ENCODE data around the gene XCR1.
"Not testable (repeated sequence)": the region's sequence is repeated elsewhere in the genome, so short reads cannot be mapped to it uniquely, and the experiment has no call there.

Gene XCR1

DNA sequence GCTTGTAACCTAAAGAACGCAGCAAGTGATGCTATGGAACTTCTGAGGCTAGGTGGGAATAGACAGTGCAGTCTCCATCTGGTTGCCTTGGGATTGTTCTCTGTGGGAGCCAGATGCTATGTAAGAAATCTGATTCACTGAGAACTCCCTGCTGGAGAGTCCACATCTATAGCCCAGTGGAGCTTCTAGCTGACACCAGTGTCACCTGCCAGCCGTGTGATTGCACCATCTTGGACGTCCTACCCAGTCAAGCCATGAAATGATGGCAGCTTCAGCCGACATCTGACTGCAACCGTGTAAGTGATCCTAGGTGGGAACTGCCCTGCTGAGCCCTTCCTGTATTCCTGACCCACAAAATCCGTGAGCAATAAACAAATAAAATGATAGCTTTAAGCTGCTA lies 19.2 kb downstream of the XCR1 start:
- in situ Hi-C loops (cut with HindIII; ENCODE audit: low sequenced_read_pairs), result no loop called here

DNA sequence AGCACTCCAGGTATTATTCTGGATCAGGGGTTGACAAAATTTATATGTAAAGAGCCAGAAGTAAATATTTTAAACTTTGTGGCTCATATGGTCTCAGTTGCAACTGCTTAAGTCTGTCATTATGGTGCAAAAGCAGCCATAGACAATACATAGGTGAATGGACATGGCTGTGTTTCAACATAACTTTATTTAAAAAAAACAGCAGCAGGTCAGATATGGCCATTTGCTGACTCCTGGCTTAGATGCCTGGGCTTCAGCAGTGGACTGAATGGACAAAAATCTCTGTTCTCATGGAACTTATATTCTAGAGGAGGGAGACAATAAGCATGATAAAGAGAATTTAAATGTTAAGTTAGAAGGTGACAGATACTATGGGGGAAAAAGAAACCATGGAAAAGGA lies 20.0 kb downstream of the XCR1 start:
- in situ Hi-C loops (cut with HindIII; ENCODE audit: low sequenced_read_pairs), result no loop called here

DNA sequence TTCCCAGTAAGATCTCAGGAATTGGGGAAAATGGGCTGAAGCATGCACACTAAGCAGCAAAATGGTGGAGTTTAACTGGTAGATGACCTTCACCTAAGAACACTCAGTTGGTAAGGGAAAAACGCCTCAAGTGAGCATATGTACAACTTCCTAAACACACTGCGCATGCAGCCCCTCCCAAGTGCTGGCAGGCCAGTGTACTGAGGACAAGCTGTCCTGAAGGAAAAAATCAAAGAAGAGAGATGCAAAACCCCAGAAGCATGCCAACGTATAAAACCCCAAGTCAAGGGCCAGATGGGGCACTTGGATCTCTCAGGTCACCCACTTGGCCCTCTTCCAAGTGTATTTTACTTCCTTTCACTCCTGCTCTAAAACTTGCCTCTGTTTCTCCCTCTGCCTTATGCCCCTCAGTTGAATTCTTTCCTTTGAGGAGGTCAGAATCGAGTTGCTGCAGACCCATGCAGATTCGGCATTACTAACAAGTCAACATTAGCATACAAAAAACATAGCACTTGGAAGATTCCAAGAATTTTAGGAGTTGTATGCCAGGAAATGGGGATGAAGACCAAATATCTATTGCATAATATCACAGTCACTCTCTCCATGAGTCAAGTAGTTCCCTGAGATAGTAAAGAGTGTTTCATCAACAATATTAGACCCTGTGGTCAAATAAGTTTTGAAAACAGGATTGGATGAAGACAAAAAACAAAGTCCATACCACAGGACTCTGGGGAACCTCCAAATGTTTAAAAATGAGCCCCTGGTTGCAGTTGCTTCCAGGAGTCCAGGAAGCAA lies 20.8 kb downstream of the XCR1 start:
- in situ Hi-C loops (cut with HindIII; ENCODE audit: low sequenced_read_pairs), result no loop called here

DNA sequence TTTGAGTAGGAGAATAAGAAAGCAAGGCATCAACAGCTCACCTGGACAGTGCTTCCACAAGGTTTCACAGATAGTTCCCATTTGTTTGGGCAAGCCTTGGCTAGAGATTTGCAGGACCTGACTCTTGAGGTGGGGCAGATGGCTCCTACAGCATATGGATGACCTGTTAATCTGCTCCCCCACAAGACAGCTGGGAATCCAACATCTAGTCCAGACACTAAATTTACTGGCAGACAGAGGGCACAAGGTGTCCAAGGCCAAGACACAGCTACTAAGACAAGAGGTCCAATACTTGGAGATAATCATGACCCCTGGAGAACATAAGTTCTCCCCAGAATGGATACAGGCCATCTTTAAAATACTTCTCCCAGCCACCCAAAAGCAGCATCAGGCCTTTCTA lies 23.6 kb downstream of the XCR1 start:
- in situ Hi-C loops (cut with HindIII; ENCODE audit: low sequenced_read_pairs), result not testable (repeated sequence)

DNA sequence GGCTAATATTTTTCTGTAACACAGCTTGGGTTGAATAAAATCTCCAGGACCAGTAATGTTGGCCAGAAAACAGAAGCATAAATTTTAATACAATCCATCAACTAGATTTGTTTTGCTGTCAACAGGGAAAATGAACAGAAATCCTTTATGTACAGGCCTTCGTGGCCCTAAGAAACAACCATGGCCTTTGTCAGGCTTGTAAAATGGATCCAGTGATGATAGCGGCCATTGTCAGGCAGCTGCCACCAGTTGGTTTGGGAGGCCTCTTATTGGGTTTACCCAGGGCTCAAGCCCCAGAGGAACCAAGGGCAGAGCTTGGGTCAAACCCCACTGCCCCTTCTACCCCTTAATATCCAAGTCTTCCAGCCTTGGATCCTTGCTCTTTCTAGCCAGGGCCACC lies 26.1 kb downstream of the XCR1 start:
- in situ Hi-C loops (cut with HindIII; ENCODE audit: low sequenced_read_pairs), result no loop called here

DNA sequence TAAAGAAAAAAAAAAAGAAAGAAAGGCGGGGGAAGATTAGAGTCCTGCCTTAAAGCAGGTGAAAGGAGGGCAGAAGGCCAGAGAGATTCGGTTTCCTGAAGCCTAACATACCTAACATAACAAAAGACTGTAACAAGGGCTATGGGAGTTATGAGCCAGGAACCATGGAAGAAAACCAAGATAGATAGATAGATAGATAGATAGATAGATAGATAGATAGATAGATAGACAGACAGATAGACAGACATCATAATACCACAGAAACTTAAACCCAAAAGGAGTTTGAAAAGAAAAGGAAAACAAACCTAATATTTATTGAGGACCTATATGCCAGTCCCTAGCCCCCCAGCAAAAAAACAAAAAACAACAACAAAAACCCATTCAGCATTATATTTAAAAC lies 29.3 kb downstream of the XCR1 start:
- in situ Hi-C loops (cut with HindIII; ENCODE audit: low sequenced_read_pairs), result no loop called here

DNA sequence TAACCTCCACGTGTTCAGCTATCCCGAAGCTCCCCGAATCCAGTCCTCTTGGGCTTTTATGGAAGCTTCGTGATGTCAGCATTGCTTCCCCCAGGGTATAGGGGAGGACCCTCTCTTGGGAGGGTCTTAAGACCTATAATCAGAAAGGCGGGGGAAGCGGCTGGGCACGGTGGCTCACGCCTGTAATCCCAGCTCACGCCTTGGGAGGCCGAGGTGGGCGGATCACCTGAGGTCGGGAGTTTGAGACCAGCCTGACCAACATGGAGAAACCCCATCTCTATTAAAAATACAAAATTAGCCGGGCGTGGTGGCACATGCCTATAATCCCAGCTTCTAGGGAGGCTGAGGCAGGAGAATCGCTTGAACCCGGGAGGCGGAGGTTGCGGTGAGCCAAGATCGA lies 29.8 kb downstream of the XCR1 start:
- in situ Hi-C loops (cut with HindIII; ENCODE audit: low sequenced_read_pairs), result not testable (repeated sequence)

DNA sequence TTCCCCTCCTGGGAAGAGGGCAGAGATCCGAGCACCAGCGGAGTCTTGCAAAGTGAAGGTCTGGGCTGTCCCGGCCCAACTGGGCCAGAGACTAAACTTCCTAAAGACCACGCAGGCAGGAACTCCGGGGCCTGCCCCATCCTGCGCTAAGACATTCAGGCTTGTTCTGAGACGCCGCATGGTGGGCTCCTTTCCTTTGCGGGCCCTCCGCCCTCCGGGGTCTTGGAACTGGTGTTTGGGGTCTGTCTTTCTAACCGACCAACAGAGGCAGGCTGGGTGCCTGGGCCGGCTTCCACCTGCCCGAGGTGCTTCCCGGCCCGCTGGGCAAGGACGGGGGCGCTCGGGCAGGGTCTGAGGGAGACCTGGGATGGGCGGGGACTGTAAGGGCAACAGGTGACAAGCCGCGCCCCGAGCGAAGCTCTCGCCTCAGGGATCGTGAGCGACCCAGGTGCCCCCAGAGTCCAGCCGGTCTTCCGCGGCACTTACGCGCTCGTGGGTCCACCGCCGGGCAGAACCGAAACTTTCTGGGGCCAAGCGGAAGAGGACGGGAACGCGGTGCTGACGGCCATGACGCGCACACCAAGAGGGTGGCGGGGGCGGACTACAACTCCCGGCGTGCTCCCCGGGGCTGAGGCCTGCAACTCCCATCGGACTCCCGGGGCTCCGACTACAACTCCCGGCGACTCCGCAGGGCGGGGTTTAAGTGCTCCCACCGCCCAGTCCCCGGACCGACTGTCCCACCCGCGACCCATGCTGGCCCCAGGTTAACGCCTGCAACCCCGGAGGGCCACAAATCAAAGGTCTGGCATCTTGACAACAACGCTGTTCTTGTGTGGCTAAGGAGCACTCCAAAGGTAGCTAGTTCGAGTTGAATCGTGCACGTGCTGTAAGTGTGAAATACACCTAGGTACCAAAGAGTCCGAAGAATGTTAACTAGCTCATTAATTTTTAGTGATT lies 31.8 kb downstream of the XCR1 start, which contains the start of gene FYCO1:
FYCO1 (minus strand) TSS at position 589 of the 957 bp plus-strand sequence. CDS start 10,914 bp downstream, outside the sequence.
- in situ Hi-C loops (cut with HindIII; ENCODE audit: low sequenced_read_pairs), result no loop called here

DNA sequence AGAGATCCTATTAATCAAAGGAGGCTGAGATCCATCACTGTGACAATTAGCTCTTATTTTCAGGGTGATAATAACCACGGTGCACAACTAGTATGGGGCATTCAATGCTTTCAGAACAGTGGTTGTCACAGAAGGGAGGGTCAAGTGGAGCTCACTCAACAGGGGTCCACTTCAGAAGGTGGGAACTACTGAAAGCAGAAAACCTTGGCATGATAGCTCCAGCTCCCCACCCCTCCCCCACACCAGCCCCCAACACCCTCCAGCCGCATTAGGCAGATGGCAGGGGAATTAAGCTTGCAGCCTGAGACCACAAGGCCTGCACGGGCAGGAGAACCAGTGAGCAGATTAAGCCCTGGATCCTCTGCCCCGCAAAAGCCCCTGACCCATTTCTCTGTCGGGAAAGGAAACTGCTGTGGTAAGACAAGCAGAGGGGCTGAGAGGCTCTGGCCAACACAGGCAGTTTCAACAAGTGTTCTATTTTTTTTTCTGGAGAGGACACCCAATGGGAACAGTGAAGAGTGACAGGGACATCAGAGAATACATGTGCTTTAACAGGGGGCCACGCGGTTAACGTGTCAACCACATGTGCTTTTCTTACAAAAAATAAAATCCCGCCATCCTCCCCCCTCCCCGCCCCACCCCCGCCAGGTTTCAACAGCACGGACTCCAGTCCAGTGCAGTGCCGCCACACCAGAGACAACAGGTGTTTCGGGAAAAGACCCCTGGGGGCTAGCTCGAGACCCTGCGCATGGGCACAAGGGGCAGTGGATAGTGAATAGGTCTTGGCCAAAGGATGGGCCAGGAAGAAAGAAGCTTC lies 32.7 kb downstream of the XCR1 start:
- in situ Hi-C loops (cut with HindIII; ENCODE audit: low sequenced_read_pairs), result no loop called here

DNA sequence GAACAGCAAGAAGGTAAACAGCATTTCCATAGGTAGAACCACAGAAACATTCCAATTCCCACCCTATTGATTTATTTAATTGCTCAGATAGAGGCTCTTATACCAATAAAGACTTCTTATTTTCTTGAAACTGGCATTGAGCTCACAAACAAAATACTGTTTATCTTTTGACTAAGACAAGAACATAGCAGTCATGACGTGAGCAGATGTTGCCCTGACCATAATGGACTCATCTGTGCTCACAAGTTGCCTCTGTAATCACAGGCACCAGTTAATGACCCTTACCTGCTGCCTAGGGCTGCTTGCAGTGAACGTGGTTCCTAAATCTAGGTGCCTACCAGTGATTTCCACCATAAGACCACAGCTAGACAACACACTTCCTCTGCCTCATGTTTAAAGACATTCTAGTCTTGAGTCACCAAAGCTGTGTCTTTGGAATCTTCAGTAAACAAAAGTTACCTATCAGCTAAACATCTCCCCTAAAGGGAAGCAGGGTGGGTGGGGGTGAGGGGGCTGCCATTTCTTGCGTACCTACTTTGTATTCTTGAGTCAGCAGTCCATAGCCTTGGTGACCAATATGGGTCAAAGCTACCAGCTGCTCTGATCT lies 33.8 kb downstream of the XCR1 start:
- in situ Hi-C loops (cut with HindIII; ENCODE audit: low sequenced_read_pairs), result no loop called here

DNA sequence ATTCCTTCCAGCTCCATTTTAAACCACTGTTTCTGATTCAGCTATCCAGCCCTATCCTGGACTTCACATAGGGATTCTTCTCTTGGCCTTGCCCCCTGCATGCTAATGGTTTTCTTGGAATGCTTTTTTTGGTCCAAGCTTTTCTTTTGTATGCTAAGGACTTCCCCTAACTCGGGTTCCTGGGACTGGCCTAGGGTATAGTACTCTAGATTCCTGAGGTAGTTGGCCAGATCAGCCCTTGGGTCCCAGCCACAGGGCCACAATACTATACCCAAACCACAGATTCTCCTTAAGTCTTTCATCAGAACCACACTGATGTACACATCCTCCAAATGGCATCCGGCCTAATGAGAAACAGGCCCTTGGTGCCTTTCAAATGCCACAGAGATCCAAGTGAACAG lies 34.5 kb downstream of the XCR1 start:
- in situ Hi-C loops (cut with HindIII; ENCODE audit: low sequenced_read_pairs), result no loop called here

DNA sequence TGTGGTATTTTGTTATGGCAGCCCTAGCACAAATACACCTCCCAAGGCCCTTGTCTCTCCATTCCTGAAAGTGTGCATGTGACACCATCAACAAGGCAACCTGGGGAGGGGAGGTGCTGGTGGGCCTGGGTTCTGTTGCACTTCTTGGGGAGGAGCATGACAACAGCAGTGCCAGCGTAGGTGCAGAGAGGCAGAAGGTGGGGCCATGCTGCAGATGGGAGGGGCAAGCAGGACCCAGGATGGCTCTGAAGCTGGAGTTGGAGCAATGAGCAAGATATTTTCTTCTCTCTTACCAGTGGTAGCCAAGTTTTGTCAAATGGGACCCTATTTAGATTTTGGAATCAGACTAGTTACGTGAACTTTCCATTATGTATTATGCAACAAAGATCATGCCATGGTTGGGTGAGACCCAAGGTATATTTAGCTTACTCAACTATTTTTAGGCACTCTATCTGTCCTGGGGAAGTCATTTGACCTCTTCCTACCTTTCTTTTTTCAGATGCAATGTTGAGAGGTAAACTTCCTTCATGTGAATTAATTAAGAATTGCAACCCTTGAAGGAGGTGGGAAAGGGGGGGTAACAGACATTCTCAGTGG lies 35.1 kb downstream of the XCR1 start:
- in situ Hi-C loops (cut with HindIII; ENCODE audit: low sequenced_read_pairs), result no loop called here

DNA sequence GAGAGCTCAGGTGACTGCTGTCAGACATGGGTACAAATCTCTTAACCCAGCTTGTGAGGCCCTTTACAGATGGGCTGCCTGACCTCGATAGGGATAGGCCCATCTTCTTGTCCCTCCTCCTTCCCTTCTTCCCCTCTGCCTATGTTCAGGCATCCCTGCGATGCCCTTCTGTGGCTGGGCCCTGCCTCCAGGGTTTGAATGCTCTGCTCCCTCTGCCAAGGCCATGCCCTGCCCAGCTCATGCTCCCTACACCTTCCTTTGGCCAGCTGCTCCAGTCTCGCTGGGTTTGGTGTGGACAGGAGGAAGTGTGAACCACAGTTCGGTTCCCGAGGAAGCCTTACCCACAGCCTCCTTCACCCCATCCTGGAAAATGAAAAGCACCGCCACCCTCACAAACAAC lies 35.9 kb downstream of the XCR1 start:
- in situ Hi-C loops (cut with HindIII; ENCODE audit: low sequenced_read_pairs), result no loop called here

DNA sequence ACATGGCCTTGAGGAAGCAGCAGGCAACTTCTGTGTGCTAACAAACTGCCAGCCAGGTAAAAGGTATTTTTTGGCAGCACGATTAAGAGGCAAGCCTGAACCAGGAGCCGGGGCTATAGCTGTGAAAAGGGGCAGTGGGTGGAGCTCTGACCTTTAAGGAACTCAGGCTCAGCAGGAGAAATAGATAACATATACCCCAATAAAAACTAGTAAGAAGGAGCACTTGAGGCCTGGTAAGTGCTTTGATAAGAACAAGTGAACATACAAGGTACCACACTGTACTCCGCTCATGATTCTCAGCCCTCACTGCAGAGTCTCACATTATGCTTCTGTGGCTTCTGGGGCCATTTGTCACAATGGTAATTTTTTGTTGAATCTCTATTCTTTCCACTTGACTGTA lies 37.1 kb downstream of the XCR1 start:
- in situ Hi-C loops (cut with HindIII; ENCODE audit: low sequenced_read_pairs), result no loop called here

DNA sequence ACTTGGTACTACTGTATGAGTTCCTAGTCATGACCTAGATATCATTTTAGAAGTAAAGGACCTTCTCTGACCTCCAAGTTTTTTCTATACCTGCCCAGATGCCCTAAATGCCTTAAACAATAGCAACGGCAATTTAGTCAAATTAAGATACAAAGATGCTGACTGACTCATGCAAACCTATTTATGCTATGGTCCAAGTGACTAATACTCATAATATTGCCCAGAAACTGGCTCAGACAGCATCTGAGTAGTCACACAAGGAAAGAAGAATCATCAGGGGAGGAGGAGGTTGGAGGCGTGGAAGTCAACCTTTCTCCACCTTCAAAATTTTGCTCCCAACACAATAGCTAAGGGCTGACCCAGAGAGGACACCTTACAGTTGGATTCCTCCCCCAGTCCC lies 38.5 kb downstream of the XCR1 start:
- in situ Hi-C loops (cut with HindIII; ENCODE audit: low sequenced_read_pairs), result no loop called here

DNA sequence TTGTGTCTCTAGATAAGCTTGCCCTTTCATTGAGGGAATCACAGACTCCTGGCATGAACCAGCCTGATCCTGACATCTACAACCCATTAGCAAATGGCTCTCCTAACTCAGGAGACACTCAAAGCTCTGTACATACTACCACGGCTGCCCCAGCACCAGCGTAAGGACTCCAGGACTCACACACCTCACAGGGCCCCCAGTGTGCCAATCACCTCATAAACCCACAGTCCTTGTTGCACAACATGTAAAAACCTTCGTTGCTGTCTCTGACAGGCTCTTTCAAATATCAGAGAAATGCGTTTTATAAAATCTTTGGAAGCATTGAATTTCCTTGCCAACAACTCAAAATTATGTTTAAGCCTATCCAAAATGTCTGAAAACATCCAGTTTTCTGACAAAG lies 38.9 kb downstream of the XCR1 start:
- in situ Hi-C loops (cut with HindIII; ENCODE audit: low sequenced_read_pairs), result no loop called here

DNA sequence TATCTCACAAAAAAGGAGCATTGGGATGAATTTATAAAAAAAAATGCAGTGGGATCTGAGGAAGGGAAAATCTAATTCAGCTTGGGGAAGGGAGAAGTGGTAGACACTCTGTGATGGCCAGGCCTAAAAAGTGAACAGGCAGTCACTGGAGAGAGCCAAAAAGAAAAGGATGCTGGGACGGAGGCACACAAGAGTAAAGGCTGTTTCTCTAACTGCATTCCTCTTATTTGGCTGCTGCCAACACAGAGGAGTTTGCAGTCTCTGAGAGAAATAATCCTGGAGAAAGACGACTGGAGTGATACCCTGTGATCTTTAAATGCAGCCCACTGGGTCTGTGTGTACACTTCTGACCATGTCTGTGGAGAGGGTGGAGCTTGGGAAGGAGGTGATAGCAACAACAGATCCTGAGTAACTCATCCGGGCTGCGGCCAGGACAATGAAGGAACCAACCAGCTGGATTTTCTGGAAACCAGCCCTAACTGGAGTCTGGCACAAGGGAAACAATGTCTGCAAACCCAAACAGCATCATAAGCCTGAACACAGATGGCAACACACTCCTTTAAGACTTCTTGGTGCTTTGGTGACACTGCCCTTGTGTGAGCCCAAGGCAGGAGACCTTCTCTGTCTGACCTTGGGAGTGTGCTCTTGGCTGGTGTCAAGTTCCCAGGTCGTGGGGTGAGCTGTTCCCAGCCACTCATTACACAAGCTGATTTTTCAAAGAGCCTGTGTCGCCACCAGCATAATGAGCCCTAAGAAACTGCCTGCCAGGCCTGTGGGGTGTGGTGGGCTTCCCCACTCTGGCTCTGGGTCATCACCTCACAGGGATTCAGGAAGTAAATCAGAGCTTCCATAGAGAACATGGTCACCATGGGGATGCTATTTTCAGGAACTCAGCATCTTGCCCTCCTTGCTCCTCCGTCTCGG lies 39.7 kb downstream of the XCR1 start:
- in situ Hi-C loops (cut with HindIII; ENCODE audit: low sequenced_read_pairs), result no loop called here

DNA sequence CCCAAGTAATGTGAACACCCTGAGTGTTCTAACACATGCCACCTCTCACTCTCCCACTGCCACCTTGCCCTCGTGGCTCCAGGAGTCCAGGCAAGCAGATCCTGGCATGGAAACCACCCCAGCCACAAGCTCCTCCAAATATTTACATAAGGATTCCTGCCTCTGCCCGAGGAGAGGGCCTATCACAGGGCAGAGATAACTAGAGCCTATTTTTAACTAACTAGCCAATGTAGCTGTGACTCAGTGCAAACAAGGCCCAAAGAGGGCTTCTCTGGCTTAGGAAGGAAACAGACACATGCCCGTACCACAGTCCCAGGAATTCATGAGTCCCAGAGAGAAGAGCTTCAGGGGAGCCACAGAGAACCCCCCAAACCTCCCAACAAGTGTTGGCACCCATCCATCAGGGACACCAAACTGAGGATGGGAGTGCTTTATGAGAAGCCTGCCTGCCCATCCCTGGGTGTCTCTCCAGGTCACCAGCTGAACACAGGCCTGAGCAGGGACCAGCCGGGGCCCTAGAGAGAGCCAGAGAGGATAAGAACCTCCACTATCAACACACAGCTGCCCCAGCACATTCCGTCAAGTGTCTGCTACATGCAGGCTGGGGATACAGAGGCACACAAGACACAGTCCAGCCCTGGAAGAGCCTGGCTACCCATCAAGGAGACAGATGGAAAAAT lies 40.8 kb downstream of the XCR1 start:
- in situ Hi-C loops (cut with HindIII; ENCODE audit: low sequenced_read_pairs), result no loop called here

All from DLD1 (cell line).